Measurements from ENCODE around the gene HRAS. TPM values are rescaled to one million over a fixed set of nuclear protein-coding genes. Genes with fewer than 3 reads are reported as not detected.

HRAS gene
- polyA plus RNA-seq, 1 of the 3 experiments (the other 2 are of a cell fraction), result 217 TPM

DNA sequence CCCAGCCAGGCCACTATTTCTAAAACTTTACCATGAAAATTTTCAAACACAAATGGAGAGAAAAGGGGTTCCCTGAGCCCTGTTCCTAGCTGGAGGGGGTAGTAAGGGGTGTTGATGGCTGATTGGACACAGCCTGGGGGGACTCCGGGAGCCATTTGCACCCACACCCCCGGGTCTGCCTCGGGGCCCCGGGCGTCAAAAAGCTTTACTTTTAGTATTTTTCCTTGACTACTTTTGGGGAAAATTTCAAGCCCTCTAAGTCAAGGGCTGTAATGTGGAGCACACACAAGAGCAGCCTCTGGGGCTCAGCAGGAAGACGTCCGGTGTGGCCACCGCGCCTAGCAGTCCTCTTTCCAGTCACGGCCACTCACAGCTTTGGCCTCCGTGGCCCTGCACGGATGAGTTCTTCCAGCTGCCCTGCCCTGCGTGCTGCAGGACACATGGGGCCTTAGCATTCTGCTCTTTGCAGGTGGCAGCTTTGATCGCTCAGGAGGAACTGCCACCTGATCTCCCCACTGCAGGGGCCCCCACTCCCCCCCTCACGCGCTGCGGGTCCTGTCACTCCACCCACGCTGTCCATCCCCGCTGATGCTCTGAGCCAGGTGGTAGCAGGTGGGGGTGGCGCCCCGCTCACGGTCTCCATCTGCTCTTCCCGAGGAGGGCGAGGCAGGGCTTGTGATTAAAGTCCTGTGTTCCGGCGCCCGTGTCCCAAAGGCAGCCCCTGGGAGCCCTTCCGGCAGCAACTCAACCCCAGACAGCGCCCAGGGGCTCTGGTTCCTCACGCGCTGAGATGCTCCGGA lies 42.7 kb downstream of the HRAS start (continued):
- no peak for TF ChIP-seq EP300 (IDR thresholded peaks at IDR 0.05; ENCODE audit: borderline replicate concordance in 1 of 2, low read depth in 1 of 2, low read length in 1 of 2)
- no peak for TF ChIP-seq YY1 (IDR thresholded peaks at IDR 0.05; ENCODE audit: low read depth)

- no peaks in the 10 kb centered on the region for H3K9me2 ChIP-seq
- no peaks in the 10 kb centered on the region for H3K4me1 ChIP-seq (ENCODE audit: control insufficient read depth in 1 of 2, insufficient read depth in 2 of 2, low read depth in 1 of 2, low read length in 1 of 2)
- H3K9me3 ChIP-seq, result no peaks in the 10 kb centered on the region
- H3K9ac ChIP-seq, result no peak overlapping the region
- no peak overlapping the region for H3K4me2 ChIP-seq
- 100% methylated on average over 2 of the region's 7 CpGs for WGBS (ENCODE audit: low lambda C conversion rate)
- TF ChIP-seq RCOR1 (IDR thresholded peaks at IDR 0.05; ENCODE audit: low read length) (no peak), MXI1 (IDR thresholded peaks at IDR 0.05; ENCODE audit: low read depth, low read length) (no peak), TAF1 (IDR thresholded peaks at IDR 0.05; ENCODE audit: borderline replicate concordance, low read depth, low read length) (no peak), FOXJ3 (CRISPR knock-in tag; IDR thresholded peaks at IDR 0.05) (no peak), USF1 (IDR thresholded peaks at IDR 0.05; ENCODE audit: borderline replicate concordance, low read depth) (no peak), NRF1 (IDR thresholded peaks at IDR 0.05; ENCODE audit: low read depth, low read length) (no peak), MEF2A (IDR thresholded peaks at IDR 0.05; ENCODE audit: borderline replicate concordance, low read depth) (no peak), TEAD4 (IDR thresholded peaks at IDR 0.05; ENCODE audit: borderline replicate concordance, insufficient read depth) (no peak), FOXM1 (IDR thresholded peaks at IDR 0.05; ENCODE audit: low read depth) (no peak)
- TF ChIP-seq, protein P1, sequence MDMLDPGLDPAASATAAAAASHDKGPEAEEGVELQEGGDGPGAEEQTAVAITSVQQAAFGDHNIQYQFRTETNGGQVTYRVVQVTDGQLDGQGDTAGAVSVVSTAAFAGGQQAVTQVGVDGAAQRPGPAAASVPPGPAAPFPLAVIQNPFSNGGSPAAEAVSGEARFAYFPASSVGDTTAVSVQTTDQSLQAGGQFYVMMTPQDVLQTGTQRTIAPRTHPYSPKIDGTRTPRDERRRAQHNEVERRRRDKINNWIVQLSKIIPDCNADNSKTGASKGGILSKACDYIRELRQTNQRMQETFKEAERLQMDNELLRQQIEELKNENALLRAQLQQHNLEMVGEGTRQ (IDR thresholded peaks at IDR 0.05; ENCODE audit: borderline replicate concordance, low read depth, low read length), result no peak
- TF ChIP-seq, protein P2, sequence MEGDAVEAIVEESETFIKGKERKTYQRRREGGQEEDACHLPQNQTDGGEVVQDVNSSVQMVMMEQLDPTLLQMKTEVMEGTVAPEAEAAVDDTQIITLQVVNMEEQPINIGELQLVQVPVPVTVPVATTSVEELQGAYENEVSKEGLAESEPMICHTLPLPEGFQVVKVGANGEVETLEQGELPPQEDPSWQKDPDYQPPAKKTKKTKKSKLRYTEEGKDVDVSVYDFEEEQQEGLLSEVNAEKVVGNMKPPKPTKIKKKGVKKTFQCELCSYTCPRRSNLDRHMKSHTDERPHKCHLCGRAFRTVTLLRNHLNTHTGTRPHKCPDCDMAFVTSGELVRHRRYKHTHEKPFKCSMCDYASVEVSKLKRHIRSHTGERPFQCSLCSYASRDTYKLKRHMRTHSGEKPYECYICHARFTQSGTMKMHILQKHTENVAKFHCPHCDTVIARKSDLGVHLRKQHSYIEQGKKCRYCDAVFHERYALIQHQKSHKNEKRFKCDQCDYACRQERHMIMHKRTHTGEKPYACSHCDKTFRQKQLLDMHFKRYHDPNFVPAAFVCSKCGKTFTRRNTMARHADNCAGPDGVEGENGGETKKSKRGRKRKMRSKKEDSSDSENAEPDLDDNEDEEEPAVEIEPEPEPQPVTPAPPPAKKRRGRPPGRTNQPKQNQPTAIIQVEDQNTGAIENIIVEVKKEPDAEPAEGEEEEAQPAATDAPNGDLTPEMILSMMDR (IDR thresholded peaks at IDR 0.05), result no peak
- no peak overlapping the region for H2AFZ ChIP-seq (ENCODE audit: low read depth)
- H3K4me3 ChIP-seq (ENCODE audit: low read depth in 2 of 2, low read length in 1 of 2), result no peak overlapping the region
- CTCF ChIA-PET, result no interaction called here
- POLR2A ChIA-PET, result no interaction called here
- no peak for DNase-seq
- no peak overlapping the region for H3K27ac ChIP-seq (ENCODE audit: low read depth in 2 of 2, low read length in 1 of 2)
- H3K27me3 ChIP-seq (ENCODE audit: insufficient read depth), result no peaks in the 10 kb centered on the region
- H4K20me1 ChIP-seq (ENCODE audit: insufficient read depth), result no peaks in the 10 kb centered on the region
- H3F3A ChIP-seq (replicated peaks; ENCODE audit: insufficient read depth), result peaks cover 5% of the 10 kb centered on the region
- H3K36me3 ChIP-seq (replicated peaks in 1 of 2; ENCODE audit: control insufficient read depth in 1 of 2, insufficient read depth in 2 of 2, low read length in 1 of 2), result peaks cover under 1 to 39% of the 10 kb centered on the region in 2 experiments
- peaks cover 3% of the 10 kb centered on the region; the same call in 1 of the 2 replicates for H3K79me2 ChIP-seq (ENCODE audit: insufficient read depth)
Observed at GRCh38 chr11:491358-491757, 44.0 kb downstream of the HRAS start.
